ENCODE data around the gene ATP6V1F.

Gene ATP6V1F

DNA sequence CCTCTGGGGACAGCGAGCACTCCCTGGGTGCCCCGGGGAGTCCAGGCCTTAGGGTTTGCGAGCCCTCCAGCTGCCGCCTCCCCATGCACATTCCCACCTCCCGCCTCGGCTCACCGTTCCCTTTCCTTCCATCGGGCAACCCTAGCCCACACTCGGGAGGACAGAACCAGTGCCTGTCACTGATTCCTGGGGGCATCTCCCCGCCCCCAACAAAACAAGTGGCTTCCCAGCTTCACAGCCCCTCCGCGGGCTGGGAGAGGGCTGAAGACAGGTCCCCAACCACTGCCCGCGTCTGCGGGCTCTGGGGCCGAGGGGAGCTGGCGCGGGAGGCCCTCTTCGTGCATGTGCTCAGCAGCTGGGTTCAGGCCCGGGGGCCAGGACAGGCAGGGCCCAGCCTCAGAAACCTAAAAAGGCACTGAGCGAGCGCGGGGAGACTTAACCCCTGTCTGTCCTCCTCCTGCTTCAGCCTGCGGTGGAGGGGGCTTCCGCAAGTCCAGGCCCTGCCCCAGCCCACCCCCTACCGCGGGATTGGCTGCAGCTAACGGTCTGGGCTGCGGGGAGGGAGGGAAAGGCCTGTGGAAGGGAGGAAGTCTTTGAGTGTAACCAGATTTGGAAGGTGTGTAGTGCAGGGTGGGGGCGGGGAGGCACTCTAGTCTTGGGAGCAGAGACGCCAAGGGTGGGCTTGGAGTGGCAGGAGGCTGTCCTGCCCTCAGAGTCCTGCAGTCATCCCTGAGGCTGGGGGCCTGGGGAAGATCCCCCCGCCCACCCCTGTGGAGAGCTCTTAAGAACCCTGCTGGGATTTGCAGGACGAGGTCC is 31.3 kb upstream of the ATP6V1F start:
- Histone ChIP-seq H3K27ac (ENCODE audit: low read length) (no peak overlapping the region), H3K4me1 (ENCODE audit: low read length) (peaks cover 6% of the 10 kb centered on the region), H3K79me2 (ENCODE audit: low read length) (no peaks in the 10 kb centered on the region), H3K27me3 (ENCODE audit: low read depth, low read length) (no peaks in the 10 kb centered on the region), H3K4me3 (ENCODE audit: low read length) (no peak overlapping the region), H3K9me3 (ENCODE audit: insufficient read depth, low read length) (no peaks in the 10 kb centered on the region), H4K20me1 (ENCODE audit: insufficient read depth, low read length) (no peaks in the 10 kb centered on the region), H3K36me3 (replicated peaks; ENCODE audit: low read depth, low read length) (no peaks in the 10 kb centered on the region), H2AFZ (ENCODE audit: low read depth, low read length) (no peak overlapping the region; the same call in 1 of the 2 replicates), H3K9ac (ENCODE audit: low read length) (no peak overlapping the region), H3K4me2 (ENCODE audit: low read length) (peak overlapping the region; percentile 5; the same call in 1 of the 2 replicates)
- no peak for TF ChIP-seq EZH2phosphoT487 (IDR thresholded peaks at IDR 0.05; ENCODE audit: low read depth)
- TF ChIP-seq, protein P1, sequence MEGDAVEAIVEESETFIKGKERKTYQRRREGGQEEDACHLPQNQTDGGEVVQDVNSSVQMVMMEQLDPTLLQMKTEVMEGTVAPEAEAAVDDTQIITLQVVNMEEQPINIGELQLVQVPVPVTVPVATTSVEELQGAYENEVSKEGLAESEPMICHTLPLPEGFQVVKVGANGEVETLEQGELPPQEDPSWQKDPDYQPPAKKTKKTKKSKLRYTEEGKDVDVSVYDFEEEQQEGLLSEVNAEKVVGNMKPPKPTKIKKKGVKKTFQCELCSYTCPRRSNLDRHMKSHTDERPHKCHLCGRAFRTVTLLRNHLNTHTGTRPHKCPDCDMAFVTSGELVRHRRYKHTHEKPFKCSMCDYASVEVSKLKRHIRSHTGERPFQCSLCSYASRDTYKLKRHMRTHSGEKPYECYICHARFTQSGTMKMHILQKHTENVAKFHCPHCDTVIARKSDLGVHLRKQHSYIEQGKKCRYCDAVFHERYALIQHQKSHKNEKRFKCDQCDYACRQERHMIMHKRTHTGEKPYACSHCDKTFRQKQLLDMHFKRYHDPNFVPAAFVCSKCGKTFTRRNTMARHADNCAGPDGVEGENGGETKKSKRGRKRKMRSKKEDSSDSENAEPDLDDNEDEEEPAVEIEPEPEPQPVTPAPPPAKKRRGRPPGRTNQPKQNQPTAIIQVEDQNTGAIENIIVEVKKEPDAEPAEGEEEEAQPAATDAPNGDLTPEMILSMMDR (IDR thresholded peaks at IDR 0.05; ENCODE audit: low read depth, low read length): no peak

DNA sequence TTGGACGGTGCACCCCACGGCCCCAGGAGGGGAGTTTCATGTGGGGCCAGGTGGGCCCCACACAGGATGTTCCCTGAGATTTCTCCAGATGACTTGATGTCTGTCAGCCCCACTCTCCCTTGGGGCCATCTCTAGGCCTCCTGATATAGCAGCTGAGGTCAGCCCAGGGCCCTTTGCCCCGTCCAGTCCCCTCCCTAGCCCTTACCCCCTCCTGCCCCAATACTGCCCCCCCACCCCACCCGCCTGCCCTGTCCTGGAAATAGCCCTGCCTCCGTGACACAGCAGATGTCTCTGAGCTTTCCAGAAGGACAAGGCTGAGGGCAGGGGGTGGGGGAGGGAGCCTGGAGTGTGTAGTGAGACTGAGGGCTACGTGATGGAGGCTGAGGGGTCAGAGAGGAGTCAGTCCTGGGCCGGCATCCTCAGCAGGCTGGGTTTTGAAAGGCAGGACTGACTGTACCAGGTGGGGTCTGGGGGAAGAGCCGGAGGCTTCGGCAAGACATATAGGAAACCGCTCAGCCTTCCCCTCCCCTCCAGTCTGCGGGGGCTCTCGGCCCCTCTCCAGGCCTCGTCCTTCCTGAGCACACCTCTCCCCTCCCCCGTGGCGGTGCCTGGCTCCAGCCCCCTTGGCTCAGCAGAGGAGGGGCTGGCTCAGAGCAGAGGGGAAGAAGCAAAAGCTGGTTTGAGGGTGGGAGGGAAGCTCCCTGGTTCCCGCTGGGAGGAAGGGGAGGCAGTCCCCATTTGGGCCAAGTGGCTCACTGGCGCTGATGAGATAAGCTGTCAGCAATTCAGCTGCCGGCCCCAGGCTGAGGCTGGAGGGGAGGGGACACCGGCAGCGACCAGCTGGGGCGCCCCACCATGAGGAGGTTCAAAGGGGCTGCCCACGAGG is 30.4 kb upstream of the ATP6V1F start:
- Histone ChIP-seq H4K20me1 (ENCODE audit: insufficient read depth, low read length) (no peaks in the 10 kb centered on the region), H3K27me3 (ENCODE audit: low read depth, low read length) (no peaks in the 10 kb centered on the region), H3K9ac (ENCODE audit: low read length) (no peak overlapping the region), H3K4me1 (ENCODE audit: low read length) (peaks cover 6% of the 10 kb centered on the region), H3K9me3 (ENCODE audit: insufficient read depth, low read length) (no peaks in the 10 kb centered on the region), H3K79me2 (ENCODE audit: low read length) (no peaks in the 10 kb centered on the region), H3K4me2 (ENCODE audit: low read length) (peak overlapping the region; percentile 5; the same call in 1 of the 2 replicates), H3K36me3 (replicated peaks; ENCODE audit: low read depth, low read length) (no peaks in the 10 kb centered on the region), H3K4me3 (ENCODE audit: low read length) (no peak overlapping the region), H3K27ac (ENCODE audit: low read length) (no peak overlapping the region), H2AFZ (ENCODE audit: low read depth, low read length) (no peak overlapping the region; the same call in 1 of the 2 replicates)
- TF ChIP-seq, protein P1 (IDR thresholded peaks at IDR 0.05; ENCODE audit: low read depth, low read length): no peak
- TF ChIP-seq EZH2phosphoT487 (IDR thresholded peaks at IDR 0.05; ENCODE audit: low read depth): no peak

DNA sequence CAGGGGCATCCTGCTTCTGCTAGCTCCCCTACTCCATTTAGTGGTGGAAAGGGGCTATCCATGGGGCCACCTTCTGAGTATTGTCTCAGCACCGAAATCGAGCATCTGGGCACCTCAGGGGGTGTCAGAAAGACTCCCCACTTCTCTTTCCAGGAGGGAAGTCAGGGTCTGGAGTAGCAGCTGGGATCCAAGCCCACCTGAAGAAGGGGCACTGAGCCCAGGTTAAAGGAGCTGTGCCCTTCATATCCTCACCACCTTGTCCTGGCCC is 29.8 kb upstream of the ATP6V1F start:
- H3K4me3 ChIP-seq (ENCODE audit: low read length): no peak overlapping the region
- H3K9me3 ChIP-seq (ENCODE audit: insufficient read depth, low read length): no peaks in the 10 kb centered on the region
- no peaks in the 10 kb centered on the region for H3K36me3 ChIP-seq (replicated peaks; ENCODE audit: low read depth, low read length)
- H3K4me2 ChIP-seq (ENCODE audit: low read length): no peak overlapping the region
- H3K27ac ChIP-seq (ENCODE audit: low read length): no peak overlapping the region
- TF ChIP-seq EZH2phosphoT487 (IDR thresholded peaks at IDR 0.05; ENCODE audit: low read depth): no peak
- TF ChIP-seq, protein P1 (IDR thresholded peaks at IDR 0.05; ENCODE audit: low read depth, low read length): no peak
- H3K79me2 ChIP-seq (ENCODE audit: low read length): no peaks in the 10 kb centered on the region
- no peaks in the 10 kb centered on the region for H4K20me1 ChIP-seq (ENCODE audit: insufficient read depth, low read length)
- peaks cover 6% of the 10 kb centered on the region for H3K4me1 ChIP-seq (ENCODE audit: low read length)
- H3K27me3 ChIP-seq (ENCODE audit: low read depth, low read length): no peaks in the 10 kb centered on the region
- no peak overlapping the region for H2AFZ ChIP-seq (ENCODE audit: low read depth, low read length)
- no peak overlapping the region for H3K9ac ChIP-seq (ENCODE audit: low read length)
